WTC11 (cell line): ENCODE data around the gene FUT8. TPM values are rescaled to one million over a fixed set of nuclear protein-coding genes. Genes with fewer than 3 reads are reported as not detected.

Source experiments
- ATAC-seq: fragments of 200-7000 bp; cut with Tn5 transposase; 2 replicates; pipeline ENCODE4 v1.10.0; 2021; ENCODE audit warnings: mild to moderate bottlenecking, moderate library complexity
- CTCF ChIA-PET: fragments of 300-600 bp; sonication (Branson Sonifier 250); formaldehyde crosslinking; loops from one replicate; lab custom pipeline; 2021; ENCODE audit warnings: antibody characterized with exemption; lab: Charles Lee
- POLR2A ChIA-PET: fragments of 350-600 bp; sonication (Branson Sonifier 250); formaldehyde crosslinking; loops from one replicate; lab custom pipeline; 2021; ENCODE audit warnings: antibody characterized with exemption; lab: Charles Lee
- DNase-seq: peaks from one replicate; pipeline ENCODE4 v3.0.0; 2021; ENCODE audit warnings: low spot score
- H3K27ac Mint-ChIP-seq: 2 replicates; pipeline ENCODE4 v1.8.0; 2021; ENCODE audit warnings: mixed read lengths
- H3K27me3 Mint-ChIP-seq: 2 replicates; pipeline ENCODE4 v1.8.0; 2021; ENCODE audit warnings: low read depth, mild to moderate bottlenecking, moderate library complexity, mixed read lengths
- H3K36me3 Mint-ChIP-seq: 2 replicates; pipeline ENCODE4 v1.8.0; 2021; ENCODE audit warnings: mixed read lengths
- H3K4me1 Mint-ChIP-seq: 2 replicates; pipeline ENCODE4 v1.8.0; 2022; ENCODE audit warnings: mixed read lengths
- H3K4me3 Mint-ChIP-seq: 2 replicates; pipeline ENCODE4 v1.8.0; 2021; ENCODE audit warnings: mild to moderate bottlenecking, moderate library complexity, mixed read lengths
- H3K9me3 Mint-ChIP-seq: 2 replicates; pipeline ENCODE4 v1.8.0; 2021; ENCODE audit warnings: mixed read lengths
- ARID4B ChIP-seq: sonication (generic); formaldehyde crosslinking; IDR thresholded peaks from 2 replicates; pipeline ENCODE4 v1.8.0; 2023; ENCODE audit warnings: missing genetic modification reagents, mild to moderate bottlenecking, borderline replicate concordance
- ATF6 ChIP-seq: sonication (generic); formaldehyde crosslinking; IDR thresholded peaks from 2 replicates; pipeline ENCODE4 v1.8.1; 2023; ENCODE audit warnings: mild to moderate bottlenecking, missing genetic modification reagents
- CBFB ChIP-seq: sonication (generic); formaldehyde crosslinking; IDR thresholded peaks from 2 replicates; pipeline ENCODE4 v1.8.1; 2022; ENCODE audit warnings: mild to moderate bottlenecking, low read depth, missing genetic modification reagents
- CREB1 ChIP-seq: sonication (generic); formaldehyde crosslinking; IDR thresholded peaks from 2 replicates; pipeline ENCODE4 v1.8.0; 2023; ENCODE audit warnings: mild to moderate bottlenecking, missing genetic modification reagents
- FOXJ3 ChIP-seq: sonication (generic); formaldehyde crosslinking; IDR thresholded peaks from 2 replicates; pipeline ENCODE4 v1.9.0; 2021; ENCODE audit warnings: missing genetic modification reagents, mild to moderate bottlenecking, borderline replicate concordance
- FOXK1 ChIP-seq: sonication (generic); formaldehyde crosslinking; IDR thresholded peaks from 2 replicates; pipeline ENCODE4 v1.8.0; 2022; ENCODE audit warnings: mild to moderate bottlenecking, moderate library complexity, missing genetic modification reagents
- GABPB1 ChIP-seq: sonication (generic); formaldehyde crosslinking; IDR thresholded peaks from 2 replicates; pipeline ENCODE4 v1.8.1; 2023; ENCODE audit warnings: mild to moderate bottlenecking, missing genetic modification reagents
- HMGA2 ChIP-seq: fragments of 250-450 bp; sonication (Bioruptor Pico); IDR thresholded peaks from 2 replicates; pipeline ENCODE4 v1.4.0; 2021; ENCODE audit warnings: mild to moderate bottlenecking, moderate library complexity
- JUN ChIP-seq: sonication (generic); formaldehyde crosslinking; IDR thresholded peaks from 2 replicates; pipeline ENCODE4 v1.8.0; 2023; ENCODE audit warnings: mild to moderate bottlenecking, missing genetic modification reagents
- NFATC4 ChIP-seq: fragments of 250-450 bp; sonication (Bioruptor Pico); IDR thresholded peaks from 2 replicates; pipeline ENCODE4 v1.9.0; 2021; ENCODE audit warnings: mild to moderate bottlenecking
- NFE2L1 ChIP-seq: sonication (generic); formaldehyde crosslinking; IDR thresholded peaks from 2 replicates; pipeline ENCODE4 v1.8.1; 2023; ENCODE audit warnings: missing genetic modification reagents
- NFYB ChIP-seq: sonication (generic); formaldehyde crosslinking; conservative IDR thresholded peaks from 2 replicates; pipeline ENCODE4 v1.8.0; 2022; ENCODE audit warnings: low read depth, missing genetic modification reagents
- RELA ChIP-seq: sonication (generic); formaldehyde crosslinking; IDR thresholded peaks from 2 replicates; pipeline ENCODE4 v1.8.1; 2022; ENCODE audit warnings: missing genetic modification reagents, mild to moderate bottlenecking, borderline replicate concordance
- RORB ChIP-seq: fragments of 250-450 bp; sonication (Bioruptor Pico); IDR thresholded peaks from 2 replicates; pipeline ENCODE4 v1.9.0; 2021; ENCODE audit warnings: mild to moderate bottlenecking
- USF1 ChIP-seq: sonication (generic); formaldehyde crosslinking; IDR thresholded peaks from 2 replicates; pipeline ENCODE4 v1.8.0; 2022; ENCODE audit warnings: mild to moderate bottlenecking, missing genetic modification reagents
- ZBTB43 ChIP-seq: sonication (generic); formaldehyde crosslinking; IDR thresholded peaks from 2 replicates; pipeline ENCODE4 v1.8.1; 2023; ENCODE audit warnings: mild to moderate bottlenecking, missing genetic modification reagents
- ZNF121 ChIP-seq: sonication (generic); formaldehyde crosslinking; IDR thresholded peaks from 2 replicates; pipeline ENCODE4 v1.8.0; 2023; ENCODE audit warnings: missing genetic modification reagents
- ZNF396 ChIP-seq: fragments of 250-450 bp; sonication (Bioruptor Pico); IDR thresholded peaks from 2 replicates; pipeline ENCODE4 v1.8.0; 2021; ENCODE audit warnings: mild to moderate bottlenecking, moderate library complexity, borderline replicate concordance
- ZNF423 ChIP-seq: fragments of 250-450 bp; sonication (Bioruptor Pico); IDR thresholded peaks from 2 replicates; pipeline ENCODE4 v2.1.2; 2022; ENCODE audit warnings: mild to moderate bottlenecking, moderate library complexity
- ZNF512 ChIP-seq: sonication (generic); formaldehyde crosslinking; IDR thresholded peaks from 2 replicates; pipeline ENCODE4 v1.8.1; 2022; ENCODE audit warnings: missing genetic modification reagents, borderline replicate concordance
- ZSCAN18 ChIP-seq: fragments of 250-450 bp; sonication (Bioruptor Pico); IDR thresholded peaks from 2 replicates; pipeline ENCODE4 v2.1.2; 2022; ENCODE audit warnings: mild to moderate bottlenecking, moderate library complexity
- total RNA-seq: library from RNA; stranded (reverse); gene quantifications from 3 replicates; pipeline ENCODE4 v1.2.3, GENCODE V29; 2021

Gene FUT8
- total RNA-seq, 1 experiment from 2014 or later = 37.9 TPM

GRCh38 chr14:65439117-65439516, 26.6 kb downstream of the FUT8 start (continued):
- no peak for TF ChIP-seq CREB1 (CRISPR knock-in tag)
- no peak for TF ChIP-seq FOXK1 (CRISPR knock-in tag)
- no peak for TF ChIP-seq NFATC4 (CRISPR knock-in tag)
- TF ChIP-seq, all 79 proteins: peak for 0

GRCh38 chr14:65440230-65440629, 27.7 kb downstream of the FUT8 start:
- ChIA-PET POLR2A (no interaction called here), CTCF (interaction anchor here (0.6 kb wide), 1 partner anchor 151 kb away, joined by 3 read pairs; no protein-coding TSS in a partner anchor)
- H3K4me3 Mint-ChIP-seq = no peak overlapping the region
- no peaks in the 10 kb centered on the region; the same call in 1 of the 2 replicates for H3K27me3 Mint-ChIP-seq
- H3K4me1 Mint-ChIP-seq = peaks cover 17% of the 10 kb centered on the region
- peaks cover 17% of the 10 kb centered on the region for H3K9me3 Mint-ChIP-seq
- peaks cover 25% of the 10 kb centered on the region for H3K36me3 Mint-ChIP-seq
- TF ChIP-seq NFE2L1 (CRISPR knock-in tag) (no peak), ZNF423 (CRISPR knock-in tag) (no peak), ZNF121 (CRISPR knock-in tag) (no peak), ARID4B (CRISPR knock-in tag) (no peak), CREB1 (CRISPR knock-in tag) (no peak), CBFB (CRISPR knock-in tag) (no peak), USF1 (CRISPR knock-in tag) (no peak), RELA (no peak), ZBTB43 (CRISPR knock-in tag) (no peak), ATF6 (CRISPR knock-in tag) (no peak), ZSCAN18 (CRISPR knock-in tag) (no peak), HMGA2 (no peak)
- no peak overlapping the region for H3K27ac Mint-ChIP-seq
- no peak for DNase-seq
- ATAC-seq = no peak

GRCh38 chr14:65444230-65444629, 31.7 kb downstream of the FUT8 start:
- peaks cover 10% of the 10 kb centered on the region for H3K4me1 Mint-ChIP-seq
- CTCF ChIA-PET = no interaction called here
- no peak for DNase-seq
- H3K9me3 Mint-ChIP-seq = peaks cover 12% of the 10 kb centered on the region
- POLR2A ChIA-PET = no interaction called here
- ATAC-seq = no peak
- peaks cover 15% of the 10 kb centered on the region for H3K36me3 Mint-ChIP-seq
- no peaks in the 10 kb centered on the region for H3K27me3 Mint-ChIP-seq
- no peak overlapping the region for H3K4me3 Mint-ChIP-seq
- TF ChIP-seq ZNF512 (CRISPR knock-in tag) (no peak), GABPB1 (CRISPR knock-in tag) (no peak), HMGA2 (no peak), RORB (no peak), NFYB (no peak), FOXK1 (CRISPR knock-in tag) (no peak), ZNF396 (CRISPR knock-in tag) (no peak), JUN (CRISPR knock-in tag) (no peak), FOXJ3 (CRISPR knock-in tag) (no peak)
- H3K27ac Mint-ChIP-seq = no peak overlapping the region
